HepG2 (cell line): Measurements from ENCODE around the gene ENO3. TPM values are rescaled to one million over a fixed set of nuclear protein-coding genes. Genes with fewer than 3 reads are reported as not detected.

Experiments used
- ARNT ChIP-seq: fragments of 450-650 bp; IDR thresholded peaks from 2 replicates; pipeline ENCODE4 v1.6.1; 2017
- ISL2 ChIP-seq: sonication (generic); formaldehyde crosslinking; IDR thresholded peaks from 2 replicates; pipeline ENCODE4 v1.5.0; 2020; ENCODE audit warnings: missing genetic modification reagents
- MED1 ChIP-seq: sonication (generic); formaldehyde crosslinking; IDR thresholded peaks from 2 replicates; pipeline ENCODE4 v1.4.0; 2020; ENCODE audit warnings: missing genetic modification reagents
- MED13 ChIP-seq: sonication (generic); formaldehyde crosslinking; IDR thresholded peaks from 2 replicates; pipeline ENCODE4 v1.5.0; 2020; ENCODE audit warnings: missing genetic modification reagents
- MXI1 ChIP-seq: IDR thresholded peaks from 3 replicates; pipeline ENCODE4 v1.6.1; 2012; ENCODE audit warnings: low read depth, low read length, inconsistent platforms, borderline replicate concordance
- NAIF1 ChIP-seq: sonication (generic); formaldehyde crosslinking; IDR thresholded peaks from 2 replicates; pipeline ENCODE4 v1.5.0; 2020; ENCODE audit warnings: mild to moderate bottlenecking, missing genetic modification reagents, borderline replicate concordance
- ONECUT2 ChIP-seq: sonication (generic); formaldehyde crosslinking; IDR thresholded peaks from 2 replicates; pipeline ENCODE4 v1.4.0; 2020; ENCODE audit warnings: missing genetic modification reagents
- POLR2A ChIP-seq, 2 experiments: IDR thresholded peaks; 2 replicates each; pipeline ENCODE4 v1.6.1; 2011; ENCODE audit warnings: low read depth in 2 of 2, low read length in 2 of 2, mild to moderate bottlenecking in 1 of 2, moderate library complexity in 1 of 2; ENCODE audit not compliant: insufficient read depth in 1 of 2
- SALL2 ChIP-seq: sonication (generic); formaldehyde crosslinking; IDR thresholded peaks from 2 replicates; pipeline ENCODE4 v1.8.1; 2023; ENCODE audit warnings: mild to moderate bottlenecking, missing genetic modification reagents, inconsistent platforms
- SKI ChIP-seq: fragments of 450-650 bp; IDR thresholded peaks from one replicate; pipeline ENCODE4 v1.6.1; 2018; ENCODE audit warnings: mild to moderate bottlenecking; ENCODE audit not compliant: partially characterized antibody
- ZBTB20 ChIP-seq: sonication (generic); formaldehyde crosslinking; IDR thresholded peaks from 2 replicates; pipeline ENCODE4 v1.8.1; 2023; ENCODE audit warnings: missing genetic modification reagents, low read depth, mild to moderate bottlenecking, borderline replicate concordance
- ZNF337 ChIP-seq: sonication (generic); formaldehyde crosslinking; IDR thresholded peaks from 2 replicates; pipeline ENCODE4 v1.5.1; 2020; ENCODE audit warnings: missing genetic modification reagents, low read depth, mild to moderate bottlenecking, borderline replicate concordance
- ZNF441 ChIP-seq: sonication (generic); formaldehyde crosslinking; IDR thresholded peaks from 2 replicates; pipeline ENCODE4 v1.7.0; 2021; ENCODE audit warnings: missing genetic modification reagents, borderline replicate concordance
- ZNF7 ChIP-seq: IDR thresholded peaks from 2 replicates; pipeline ENCODE4 v1.6.1; 2016; ENCODE audit warnings: missing biosample characterization, missing genetic modification reagents
- polyA plus RNA-seq, 8 experiments: library from polyadenylated mRNA; depleted of rRNA in 3 of 8; stranded (reverse) in 7 of 8; unstranded in 1 of 8; fragments of >200 nt; fragmentation: Illumina TruSeq in 4 of 8; extraction: Trizol in 4 of 8; gene quantifications; 2 replicates each; pipeline versions ENCODE4 v1.2.1 to v1.2.3, GENCODE V29; 2011 to 2016; ENCODE audit warnings: low read depth in 4 of 8, missing spikeins in 1 of 8, mixed read lengths in 1 of 8; ENCODE audit not compliant: insufficient read depth in 1 of 8
- total RNA-seq, 5 experiments: library from RNA; depleted of rRNA; stranded (reverse); fragments of >200 nt; fragmentation: Illumina TruSeq; extraction: Trizol; gene quantifications; 2 replicates each; pipeline ENCODE4 v1.2.3, GENCODE V29; 2016; ENCODE audit warnings: low read depth in 1 of 5
- TF ChIP-seq, protein P1 (sequence below): sonication (generic); formaldehyde crosslinking; IDR thresholded peaks from 2 replicates; pipeline ENCODE4 v1.4.0; 2020; ENCODE audit warnings: missing genetic modification reagents
- TF ChIP-seq, protein P2 (sequence below): IDR thresholded peaks from 2 replicates; pipeline ENCODE4 v1.6.1; 2012; ENCODE audit warnings: low read length, improper control_type of control experiment
- TF ChIP-seq, protein P3 (sequence below): sonication (generic); formaldehyde crosslinking; IDR thresholded peaks from 2 replicates; pipeline ENCODE4 v1.5.0; 2020; ENCODE audit warnings: missing genetic modification reagents
- TF ChIP-seq, protein P4 (sequence below): sonication (generic); formaldehyde crosslinking; IDR thresholded peaks from 2 replicates; pipeline ENCODE4 v1.4.0; 2020; ENCODE audit warnings: missing genetic modification reagents
- TF ChIP-seq, protein P5 (sequence below): fragments of 450-650 bp; IDR thresholded peaks from 2 replicates; pipeline ENCODE4 v1.6.1; 2017
- TF ChIP-seq, protein P6 (sequence below): sonication (generic); formaldehyde crosslinking; conservative IDR thresholded peaks from 2 replicates; pipeline ENCODE4 v1.5.0; 2020; ENCODE audit warnings: missing genetic modification reagents
- TF ChIP-seq, protein P7 (sequence below): sonication (generic); IDR thresholded peaks from 2 replicates; pipeline ENCODE4 v1.6.1; 2016; ENCODE audit warnings: low read depth, borderline replicate concordance

The ENO3 gene
- total and polyA plus RNA-seq, 2 of the 13 experiments (the other 11 are each of a cell fraction or from before 2014, with no cell fraction given), result 59.8 to 69.8 TPM

DNA sequence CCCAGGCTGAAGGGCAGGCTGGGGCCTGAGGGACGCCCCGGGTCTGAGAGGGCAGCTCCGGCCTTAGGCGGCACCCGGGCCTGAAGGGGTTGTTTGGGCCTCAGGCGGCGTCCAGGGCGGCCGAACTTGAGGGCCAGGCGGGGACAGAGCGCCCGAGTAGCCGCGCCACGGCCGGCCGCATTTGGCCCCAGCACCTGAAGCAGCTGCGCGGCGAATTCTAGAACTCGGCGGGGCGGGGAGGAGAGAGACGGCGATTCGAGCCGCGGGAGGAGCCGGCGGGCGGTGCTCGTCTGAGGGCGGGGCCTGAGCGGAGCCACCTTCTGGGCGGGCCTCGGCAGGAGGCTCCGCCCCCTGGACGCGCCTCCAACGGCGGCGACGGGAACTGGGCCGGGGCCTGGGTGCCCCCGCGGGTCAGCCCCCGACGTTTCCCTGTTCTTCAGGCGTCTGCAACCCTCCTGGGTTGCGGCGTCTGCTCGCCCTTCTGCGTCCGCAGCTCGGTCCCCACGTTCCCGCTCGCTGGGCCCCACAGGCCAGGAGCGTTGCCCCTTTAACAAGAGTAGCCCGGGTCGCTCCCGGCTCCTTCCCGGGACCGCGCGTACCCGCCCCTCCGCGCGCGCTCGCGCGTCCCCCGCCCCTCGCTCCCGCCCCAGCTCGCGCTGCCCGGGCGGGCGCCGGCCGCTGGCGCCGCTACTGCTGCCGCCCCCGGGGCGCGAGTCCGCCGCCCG, 46.5 kb downstream of the ENO3 start, which contains the start of the genes INCA1 and KIF1C (continued):
- TF ChIP-seq, protein P1, sequence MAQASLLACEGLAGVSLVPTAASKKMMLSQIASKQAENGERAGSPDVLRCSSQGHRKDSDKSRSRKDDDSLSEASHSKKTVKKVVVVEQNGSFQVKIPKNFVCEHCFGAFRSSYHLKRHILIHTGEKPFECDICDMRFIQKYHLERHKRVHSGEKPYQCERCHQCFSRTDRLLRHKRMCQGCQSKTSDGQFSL (CRISPR knock-in tag), result peak; percentile 30; the same call in 1 of the 2 replicates
- TF ChIP-seq, protein P2, sequence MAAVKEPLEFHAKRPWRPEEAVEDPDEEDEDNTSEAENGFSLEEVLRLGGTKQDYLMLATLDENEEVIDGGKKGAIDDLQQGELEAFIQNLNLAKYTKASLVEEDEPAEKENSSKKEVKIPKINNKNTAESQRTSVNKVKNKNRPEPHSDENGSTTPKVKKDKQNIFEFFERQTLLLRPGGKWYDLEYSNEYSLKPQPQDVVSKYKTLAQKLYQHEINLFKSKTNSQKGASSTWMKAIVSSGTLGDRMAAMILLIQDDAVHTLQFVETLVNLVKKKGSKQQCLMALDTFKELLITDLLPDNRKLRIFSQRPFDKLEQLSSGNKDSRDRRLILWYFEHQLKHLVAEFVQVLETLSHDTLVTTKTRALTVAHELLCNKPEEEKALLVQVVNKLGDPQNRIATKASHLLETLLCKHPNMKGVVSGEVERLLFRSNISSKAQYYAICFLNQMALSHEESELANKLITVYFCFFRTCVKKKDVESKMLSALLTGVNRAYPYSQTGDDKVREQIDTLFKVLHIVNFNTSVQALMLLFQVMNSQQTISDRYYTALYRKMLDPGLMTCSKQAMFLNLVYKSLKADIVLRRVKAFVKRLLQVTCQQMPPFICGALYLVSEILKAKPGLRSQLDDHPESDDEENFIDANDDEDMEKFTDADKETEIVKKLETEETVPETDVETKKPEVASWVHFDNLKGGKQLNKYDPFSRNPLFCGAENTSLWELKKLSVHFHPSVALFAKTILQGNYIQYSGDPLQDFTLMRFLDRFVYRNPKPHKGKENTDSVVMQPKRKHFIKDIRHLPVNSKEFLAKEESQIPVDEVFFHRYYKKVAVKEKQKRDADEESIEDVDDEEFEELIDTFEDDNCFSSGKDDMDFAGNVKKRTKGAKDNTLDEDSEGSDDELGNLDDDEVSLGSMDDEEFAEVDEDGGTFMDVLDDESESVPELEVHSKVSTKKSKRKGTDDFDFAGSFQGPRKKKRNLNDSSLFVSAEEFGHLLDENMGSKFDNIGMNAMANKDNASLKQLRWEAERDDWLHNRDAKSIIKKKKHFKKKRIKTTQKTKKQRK, result no peak
- TF ChIP-seq, protein P3, sequence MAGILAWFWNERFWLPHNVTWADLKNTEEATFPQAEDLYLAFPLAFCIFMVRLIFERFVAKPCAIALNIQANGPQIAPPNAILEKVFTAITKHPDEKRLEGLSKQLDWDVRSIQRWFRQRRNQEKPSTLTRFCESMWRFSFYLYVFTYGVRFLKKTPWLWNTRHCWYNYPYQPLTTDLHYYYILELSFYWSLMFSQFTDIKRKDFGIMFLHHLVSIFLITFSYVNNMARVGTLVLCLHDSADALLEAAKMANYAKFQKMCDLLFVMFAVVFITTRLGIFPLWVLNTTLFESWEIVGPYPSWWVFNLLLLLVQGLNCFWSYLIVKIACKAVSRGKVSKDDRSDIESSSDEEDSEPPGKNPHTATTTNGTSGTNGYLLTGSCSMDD, result no peak
- TF ChIP-seq ZNF7 (no peak), MED1 (CRISPR knock-in tag) (peak; percentile 65; the same call in 1 of the 2 replicates), ZBTB20 (no peak), ARNT (no peak), SKI (peak; percentile 49), NAIF1 (CRISPR knock-in tag) (no peak), ZNF441 (CRISPR knock-in tag) (no peak; the same call in 1 of the 2 replicates), ONECUT2 (CRISPR knock-in tag) (no peak), ZNF337 (CRISPR knock-in tag) (no peak), MXI1 (peak; percentile 63; the same call in 1 of the 3 replicates), MED13 (no peak), SALL2 (CRISPR knock-in tag) (no peak), ISL2 (CRISPR knock-in tag) (peak; percentile 60; the same call in 1 of the 2 replicates), POLR2A (IDR thresholded peaks at IDR 0.05; ENCODE audit: insufficient read depth in 1 of 2, low read depth in 2 of 2, low read length in 2 of 2) (peak; percentile 62 to 79)
- TF ChIP-seq, protein P4, sequence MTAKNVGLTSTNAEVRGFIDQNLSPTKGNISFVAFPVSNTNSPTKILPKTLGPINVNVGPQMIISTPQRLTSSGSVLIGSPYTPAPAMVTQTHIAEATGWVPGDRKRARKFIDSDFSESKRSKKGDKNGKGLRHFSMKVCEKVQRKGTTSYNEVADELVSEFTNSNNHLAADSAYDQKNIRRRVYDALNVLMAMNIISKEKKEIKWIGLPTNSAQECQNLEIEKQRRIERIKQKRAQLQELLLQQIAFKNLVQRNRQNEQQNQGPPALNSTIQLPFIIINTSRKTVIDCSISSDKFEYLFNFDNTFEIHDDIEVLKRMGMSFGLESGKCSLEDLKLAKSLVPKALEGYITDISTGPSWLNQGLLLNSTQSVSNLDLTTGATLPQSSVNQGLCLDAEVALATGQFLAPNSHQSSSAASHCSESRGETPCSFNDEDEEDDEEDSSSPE, result peak; percentile 43; the same call in 1 of the 2 replicates
- TF ChIP-seq, protein P5, sequence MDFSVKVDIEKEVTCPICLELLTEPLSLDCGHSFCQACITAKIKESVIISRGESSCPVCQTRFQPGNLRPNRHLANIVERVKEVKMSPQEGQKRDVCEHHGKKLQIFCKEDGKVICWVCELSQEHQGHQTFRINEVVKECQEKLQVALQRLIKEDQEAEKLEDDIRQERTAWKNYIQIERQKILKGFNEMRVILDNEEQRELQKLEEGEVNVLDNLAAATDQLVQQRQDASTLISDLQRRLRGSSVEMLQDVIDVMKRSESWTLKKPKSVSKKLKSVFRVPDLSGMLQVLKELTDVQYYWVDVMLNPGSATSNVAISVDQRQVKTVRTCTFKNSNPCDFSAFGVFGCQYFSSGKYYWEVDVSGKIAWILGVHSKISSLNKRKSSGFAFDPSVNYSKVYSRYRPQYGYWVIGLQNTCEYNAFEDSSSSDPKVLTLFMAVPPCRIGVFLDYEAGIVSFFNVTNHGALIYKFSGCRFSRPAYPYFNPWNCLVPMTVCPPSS, result no peak
- TF ChIP-seq, protein P6, sequence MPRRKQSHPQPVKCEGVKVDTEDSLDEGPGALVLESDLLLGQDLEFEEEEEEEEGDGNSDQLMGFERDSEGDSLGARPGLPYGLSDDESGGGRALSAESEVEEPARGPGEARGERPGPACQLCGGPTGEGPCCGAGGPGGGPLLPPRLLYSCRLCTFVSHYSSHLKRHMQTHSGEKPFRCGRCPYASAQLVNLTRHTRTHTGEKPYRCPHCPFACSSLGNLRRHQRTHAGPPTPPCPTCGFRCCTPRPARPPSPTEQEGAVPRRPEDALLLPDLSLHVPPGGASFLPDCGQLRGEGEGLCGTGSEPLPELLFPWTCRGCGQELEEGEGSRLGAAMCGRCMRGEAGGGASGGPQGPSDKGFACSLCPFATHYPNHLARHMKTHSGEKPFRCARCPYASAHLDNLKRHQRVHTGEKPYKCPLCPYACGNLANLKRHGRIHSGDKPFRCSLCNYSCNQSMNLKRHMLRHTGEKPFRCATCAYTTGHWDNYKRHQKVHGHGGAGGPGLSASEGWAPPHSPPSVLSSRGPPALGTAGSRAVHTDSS (CRISPR knock-in tag), result no peak
- TF ChIP-seq, protein P7, sequence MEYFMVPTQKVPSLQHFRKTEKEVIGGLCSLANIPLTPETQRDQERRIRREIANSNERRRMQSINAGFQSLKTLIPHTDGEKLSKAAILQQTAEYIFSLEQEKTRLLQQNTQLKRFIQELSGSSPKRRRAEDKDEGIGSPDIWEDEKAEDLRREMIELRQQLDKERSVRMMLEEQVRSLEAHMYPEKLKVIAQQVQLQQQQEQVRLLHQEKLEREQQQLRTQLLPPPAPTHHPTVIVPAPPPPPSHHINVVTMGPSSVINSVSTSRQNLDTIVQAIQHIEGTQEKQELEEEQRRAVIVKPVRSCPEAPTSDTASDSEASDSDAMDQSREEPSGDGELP, result peak; percentile 71; the same call in 1 of the 2 replicates
